ENCODE results near the gene SNRPD2.

Gene SNRPD2

DNA sequence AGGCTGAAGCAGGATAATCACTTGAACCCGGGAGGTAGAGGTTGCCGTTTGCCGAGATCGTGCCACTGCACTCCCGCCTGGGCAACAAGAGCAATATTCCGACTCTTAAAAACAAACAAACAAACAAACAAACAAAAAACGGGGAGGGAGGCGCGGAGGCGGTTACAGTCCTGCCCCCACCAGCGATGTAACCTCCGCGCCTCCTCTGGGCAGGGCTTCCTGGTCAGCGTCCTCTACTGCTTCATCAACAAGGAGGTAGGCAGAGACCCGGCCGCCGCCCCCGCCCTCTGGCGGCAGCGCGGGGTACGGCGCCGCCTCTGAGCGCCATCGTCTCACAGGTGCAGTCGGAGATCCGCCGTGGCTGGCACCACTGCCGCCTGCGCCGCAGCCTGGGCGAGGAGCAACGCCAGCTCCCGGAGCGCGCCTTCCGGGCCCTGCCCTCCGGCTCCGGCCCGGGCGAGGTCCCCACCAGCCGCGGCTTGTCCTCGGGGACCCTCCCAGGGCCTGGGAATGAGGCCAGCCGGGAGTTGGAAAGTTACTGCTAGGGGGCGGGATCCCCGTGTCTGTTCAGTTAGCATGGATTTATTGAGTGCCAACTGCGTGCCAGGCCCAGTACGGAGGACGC, 10.2 kb downstream of the SNRPD2 start:
- Mint-ChIP-seq H3K27me3 (peaks cover 53% of the 10 kb centered on the region), H3K4me1 (ENCODE audit: low read depth) (peaks cover 32% of the 10 kb centered on the region), H3K36me3 (ENCODE audit: low read depth) (peaks cover 37% of the 10 kb centered on the region), H3K4me3 (peak overlapping the region; percentile 72), H3K9me3 (no peaks in the 10 kb centered on the region), H3K27ac (peak overlapping the region; percentile 35)
- intact Hi-C loops (cut with micrococcal nuclease), result no loop called here

DNA sequence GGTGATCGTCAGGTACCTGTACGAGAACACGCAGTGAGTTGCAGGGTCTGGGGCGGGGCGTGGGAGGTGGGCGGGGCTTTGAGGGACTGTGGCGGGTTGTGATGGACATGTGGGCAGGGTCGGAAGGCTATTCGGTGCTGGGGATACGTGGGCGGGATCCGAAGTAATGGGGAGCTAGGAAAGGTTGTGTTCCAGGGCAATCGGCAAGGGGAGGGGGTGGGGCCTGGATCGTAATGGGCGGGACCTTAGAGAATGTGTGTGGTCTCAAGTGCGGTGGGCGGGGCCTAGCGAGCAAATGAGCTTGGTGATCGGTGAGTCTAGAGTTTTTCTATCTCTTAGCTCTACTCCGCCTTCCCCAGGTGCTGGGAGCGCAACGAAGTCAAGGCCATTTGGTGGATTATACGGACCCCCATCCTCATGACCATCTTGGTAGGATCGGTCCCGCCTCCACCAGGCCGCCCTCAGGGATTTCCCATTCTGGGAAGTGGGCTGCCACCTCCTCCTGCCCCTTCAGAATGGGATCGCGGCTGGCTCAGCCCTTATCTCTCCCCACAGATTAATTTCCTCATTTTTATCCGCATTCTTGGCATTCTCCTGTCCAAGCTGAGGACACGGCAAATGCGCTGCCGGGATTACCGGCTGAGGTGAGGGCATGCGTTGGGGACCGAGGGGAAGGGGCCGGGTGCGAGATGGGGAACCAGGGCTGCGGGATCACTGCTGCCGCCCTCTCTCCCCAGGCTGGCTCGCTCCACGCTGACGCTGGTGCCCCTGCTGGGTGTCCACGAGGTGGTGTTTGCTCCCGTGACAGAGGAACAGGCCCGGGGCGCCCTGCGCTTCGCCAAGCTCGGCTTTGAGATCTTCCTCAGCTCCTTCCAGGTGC, 14.2 kb downstream of the SNRPD2 start:
- Mint-ChIP-seq H3K4me1 (ENCODE audit: low read depth) (peaks cover 46% of the 10 kb centered on the region), H3K4me3 (peak overlapping the region; percentile 55), H3K27ac (no peak overlapping the region), H3K36me3 (ENCODE audit: low read depth) (no peaks in the 10 kb centered on the region), H3K9me3 (no peaks in the 10 kb centered on the region), H3K27me3 (peaks cover 82% of the 10 kb centered on the region)
- intact Hi-C loops (cut with micrococcal nuclease), result no loop called here

DNA sequence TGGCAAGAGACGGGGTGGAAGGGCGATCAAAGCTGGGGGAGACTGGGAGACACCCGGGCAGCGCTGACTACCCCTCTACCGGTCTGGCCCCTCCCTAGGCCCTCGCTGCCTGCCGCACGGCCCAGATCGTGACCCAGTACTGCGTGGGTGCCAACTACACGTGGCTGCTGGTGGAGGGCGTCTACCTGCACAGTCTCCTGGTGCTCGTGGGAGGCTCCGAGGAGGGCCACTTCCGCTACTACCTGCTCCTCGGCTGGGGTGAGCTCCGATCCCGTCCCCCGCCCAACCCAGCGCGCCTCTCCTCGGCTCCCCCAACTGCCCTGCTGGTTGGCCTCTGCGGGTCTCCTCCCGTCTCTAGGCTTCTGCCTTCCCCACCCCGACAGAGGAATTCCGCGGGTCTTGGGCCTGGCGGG, 14.9 kb downstream of the SNRPD2 start:
- Mint-ChIP-seq H3K27me3 (peaks cover 84% of the 10 kb centered on the region), H3K9me3 (no peaks in the 10 kb centered on the region), H3K4me3 (peak overlapping the region; percentile 58), H3K36me3 (ENCODE audit: low read depth) (no peaks in the 10 kb centered on the region), H3K27ac (peak overlapping the region; percentile 61), H3K4me1 (ENCODE audit: low read depth) (peaks cover 42% of the 10 kb centered on the region)
- intact Hi-C loops (cut with micrococcal nuclease), result no loop called here

DNA sequence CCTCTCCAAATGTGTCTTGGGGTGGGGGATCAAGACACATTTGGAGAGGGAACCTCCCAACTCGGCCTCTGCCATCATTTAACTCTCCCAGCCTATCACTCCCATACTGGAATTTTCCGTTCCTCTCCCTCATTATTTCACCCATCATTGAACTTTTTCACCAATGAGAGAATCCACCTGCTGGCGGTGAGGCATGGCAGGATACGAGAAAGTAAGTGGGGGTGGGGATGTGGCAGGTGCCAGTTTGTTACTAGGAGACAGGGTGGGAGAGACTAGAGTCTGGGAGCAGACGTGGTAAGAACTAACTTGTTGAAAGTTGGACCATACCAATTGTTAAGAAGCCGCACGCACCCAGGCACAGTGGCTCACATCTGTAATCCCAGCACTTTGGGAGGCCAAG, 16.8 kb downstream of the SNRPD2 start:
- Mint-ChIP-seq H3K36me3 (ENCODE audit: low read depth) (no peaks in the 10 kb centered on the region), H3K4me1 (ENCODE audit: low read depth) (peaks cover 48% of the 10 kb centered on the region), H3K27ac (no peak overlapping the region), H3K4me3 (no peak overlapping the region), H3K9me3 (no peaks in the 10 kb centered on the region), H3K27me3 (peaks cover 83% of the 10 kb centered on the region)
- intact Hi-C loops (cut with micrococcal nuclease), result no loop called here

DNA sequence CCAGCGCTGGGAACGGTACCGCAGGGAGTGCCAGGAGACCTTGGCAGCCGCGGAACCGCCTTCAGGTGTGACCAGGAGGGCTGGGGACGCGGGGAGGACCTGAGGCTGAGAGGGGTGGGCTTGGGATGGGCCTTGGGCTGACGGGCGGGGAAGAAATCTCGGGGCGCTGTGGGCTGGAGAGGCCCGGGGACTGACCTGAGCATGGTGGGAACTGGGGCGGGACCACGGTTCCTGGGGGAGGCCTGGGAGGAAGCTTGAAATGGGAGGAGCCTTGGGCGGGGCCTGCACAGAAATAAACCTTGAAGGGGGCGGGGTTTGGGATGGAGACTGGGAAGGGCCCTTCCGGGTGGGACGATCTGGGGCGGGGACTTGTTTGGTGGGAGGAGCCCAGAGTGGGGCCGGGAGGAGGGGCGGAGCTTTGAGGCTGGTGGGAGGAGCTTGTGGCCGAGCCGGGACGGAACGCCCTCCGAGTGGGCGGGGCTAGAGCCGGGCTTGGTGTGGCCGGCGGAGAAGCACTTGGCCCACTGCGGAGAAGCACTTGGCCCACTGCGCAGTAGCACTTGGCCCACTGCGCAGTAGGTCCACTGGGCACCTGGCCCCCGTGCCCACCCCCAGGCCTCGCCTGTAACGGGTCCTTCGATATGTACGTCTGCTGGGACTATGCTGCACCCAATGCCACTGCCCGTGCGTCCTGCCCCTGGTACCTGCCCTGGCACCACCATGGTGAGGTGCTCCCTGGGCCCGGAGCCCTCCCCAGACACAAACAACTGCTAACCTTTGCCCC, 20.9 kb downstream of the SNRPD2 start:
- no peaks in the 10 kb centered on the region for H3K9me3 Mint-ChIP-seq
- intact Hi-C loops (cut with micrococcal nuclease), result no loop called here
- H3K4me3 Mint-ChIP-seq, result peak overlapping the region; percentile 49
- H3K4me1 Mint-ChIP-seq (ENCODE audit: low read depth), result peaks cover 48% of the 10 kb centered on the region
- no peak overlapping the region for H3K27ac Mint-ChIP-seq
- H3K27me3 Mint-ChIP-seq, result peaks cover 80% of the 10 kb centered on the region
- H3K36me3 Mint-ChIP-seq (ENCODE audit: low read depth), result no peaks in the 10 kb centered on the region

DNA sequence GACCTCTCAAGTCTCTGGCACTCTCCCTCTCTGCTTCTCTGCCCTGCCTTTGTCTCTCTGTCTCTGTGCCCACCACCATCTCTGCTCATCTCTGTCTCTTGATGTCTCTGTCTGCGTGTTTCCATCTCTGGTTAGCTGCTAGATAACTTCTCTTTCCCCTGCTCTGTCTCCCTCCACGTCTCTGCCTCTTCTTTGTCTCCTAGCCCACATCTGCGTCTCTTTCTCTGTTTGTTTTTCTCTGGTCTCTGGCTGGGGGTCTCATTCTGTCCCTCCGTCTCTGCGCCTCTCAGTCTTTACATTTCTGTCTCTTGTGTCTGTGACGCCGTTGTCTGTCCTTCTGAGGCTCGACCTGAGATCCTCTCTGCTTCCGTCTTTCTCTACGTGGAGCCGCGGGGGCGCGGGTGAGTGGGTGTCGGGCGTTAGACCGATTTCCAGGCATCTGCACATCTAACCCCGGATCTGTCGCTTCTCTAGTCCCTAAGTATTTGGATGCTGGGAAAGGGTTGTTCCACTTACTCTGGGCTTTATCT, 23.3 kb downstream of the SNRPD2 start:
- intact Hi-C loops (cut with micrococcal nuclease), result no loop called here
- Mint-ChIP-seq H3K27me3 (peaks cover 70% of the 10 kb centered on the region), H3K4me3 (peak overlapping the region; percentile 73), H3K27ac (peak overlapping the region; percentile 66), H3K36me3 (ENCODE audit: low read depth) (no peaks in the 10 kb centered on the region), H3K4me1 (ENCODE audit: low read depth) (peaks cover 53% of the 10 kb centered on the region), H3K9me3 (no peaks in the 10 kb centered on the region)

DNA sequence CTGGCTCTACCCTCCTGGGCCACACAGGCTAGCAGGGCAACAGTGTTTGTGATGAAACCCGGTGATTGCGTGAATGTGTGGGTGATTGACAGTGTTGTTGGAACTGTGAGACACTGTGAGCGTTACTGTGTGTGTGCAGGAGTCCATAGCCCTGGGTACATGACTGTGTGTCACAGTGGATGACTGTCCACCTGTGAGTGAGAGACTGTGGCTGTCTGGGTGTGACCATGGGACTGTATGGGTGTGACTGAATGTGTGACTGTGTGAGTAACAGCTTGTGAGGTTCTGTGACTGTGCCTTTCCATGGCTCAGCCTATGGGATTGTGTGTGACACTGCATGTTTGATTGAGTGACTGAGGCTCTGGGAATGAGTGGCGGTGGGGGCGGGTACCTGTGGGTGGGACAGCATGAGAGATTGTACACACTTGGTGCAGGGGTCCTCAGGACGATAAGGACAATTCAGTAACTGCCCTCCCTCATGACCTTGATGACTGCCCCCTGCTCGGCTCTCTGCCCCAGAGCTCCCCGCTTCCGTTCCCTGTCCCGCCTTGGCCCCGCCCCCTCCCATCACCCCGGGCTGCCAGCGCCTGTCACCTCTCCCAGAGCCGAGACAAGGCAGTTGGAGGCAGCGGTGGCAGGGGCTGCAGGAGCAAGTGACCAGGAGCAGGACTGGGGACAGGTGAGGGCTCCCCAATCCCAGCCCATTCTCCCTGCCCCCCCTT, 24.0 kb downstream of the SNRPD2 start, which contains the start of gene GIPR:
Gene GIPR (plus strand): TSS at position 602 of the 722 bp plus-strand sequence. CDS start 1,300 bp downstream, outside the sequence.
- Mint-ChIP-seq H3K27ac (peak within 1 kb of the TSS; percentile 66), H3K36me3 (ENCODE audit: low read depth) (no peaks in the 10 kb centered on the region), H3K4me1 (ENCODE audit: low read depth) (peaks cover 53% of the 10 kb centered on the region), H3K27me3 (peaks cover 66% of the 10 kb centered on the region), H3K9me3 (no peaks in the 10 kb centered on the region), H3K4me3 (peak within 1 kb of the TSS; percentile 73)
- intact Hi-C loops (cut with micrococcal nuclease), result no loop called here

DNA sequence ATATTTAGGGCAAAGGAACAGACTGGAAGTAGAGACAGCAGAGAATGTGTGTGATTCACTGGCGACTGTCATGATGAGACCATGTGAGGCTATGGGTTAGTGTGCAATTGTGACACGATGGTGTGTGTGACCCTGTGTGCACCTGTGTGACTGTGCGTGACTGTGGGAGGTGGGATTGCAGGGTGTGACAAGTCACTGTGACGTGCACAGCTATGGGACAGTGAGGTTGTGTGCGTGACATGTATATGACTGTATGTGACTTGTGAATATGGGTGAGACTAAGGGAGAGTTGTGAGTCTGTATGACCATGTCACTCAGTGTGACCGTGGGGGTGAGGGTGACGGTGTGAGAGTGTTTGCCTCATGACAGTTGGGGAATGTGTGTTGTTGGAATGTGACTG, 27.2 kb downstream of the SNRPD2 start:
- no peaks in the 10 kb centered on the region for H3K36me3 Mint-ChIP-seq (ENCODE audit: low read depth)
- peaks cover 62% of the 10 kb centered on the region for H3K27me3 Mint-ChIP-seq
- H3K27ac Mint-ChIP-seq, result no peak overlapping the region
- no peak overlapping the region for H3K4me3 Mint-ChIP-seq
- intact Hi-C loops (cut with micrococcal nuclease), result no loop called here
- no peaks in the 10 kb centered on the region for H3K9me3 Mint-ChIP-seq
- peaks cover 35% of the 10 kb centered on the region for H3K4me1 Mint-ChIP-seq (ENCODE audit: low read depth)

DNA sequence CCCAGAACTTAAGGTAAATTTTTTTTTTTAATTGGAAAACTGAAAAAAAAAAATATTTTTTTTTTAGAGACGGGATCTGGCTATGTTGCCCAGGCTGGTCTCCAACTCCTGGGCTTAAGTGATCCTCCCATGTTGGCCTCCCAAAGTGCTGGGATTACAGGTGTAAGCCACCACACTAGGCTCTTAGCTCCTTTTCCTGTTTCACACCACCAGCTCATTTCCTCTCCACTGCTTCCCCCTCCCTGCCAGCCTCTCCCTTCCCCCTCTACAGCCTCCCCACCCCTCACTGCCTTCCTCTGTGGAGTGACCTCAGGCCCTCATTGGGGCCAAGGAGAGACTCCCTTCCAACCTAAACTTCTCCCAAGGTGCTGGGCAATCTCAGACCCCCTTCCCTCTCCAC, 28.0 kb downstream of the SNRPD2 start:
- Mint-ChIP-seq H3K27me3 (peaks cover 61% of the 10 kb centered on the region), H3K4me3 (no peak overlapping the region), H3K4me1 (ENCODE audit: low read depth) (peaks cover 28% of the 10 kb centered on the region)

DNA sequence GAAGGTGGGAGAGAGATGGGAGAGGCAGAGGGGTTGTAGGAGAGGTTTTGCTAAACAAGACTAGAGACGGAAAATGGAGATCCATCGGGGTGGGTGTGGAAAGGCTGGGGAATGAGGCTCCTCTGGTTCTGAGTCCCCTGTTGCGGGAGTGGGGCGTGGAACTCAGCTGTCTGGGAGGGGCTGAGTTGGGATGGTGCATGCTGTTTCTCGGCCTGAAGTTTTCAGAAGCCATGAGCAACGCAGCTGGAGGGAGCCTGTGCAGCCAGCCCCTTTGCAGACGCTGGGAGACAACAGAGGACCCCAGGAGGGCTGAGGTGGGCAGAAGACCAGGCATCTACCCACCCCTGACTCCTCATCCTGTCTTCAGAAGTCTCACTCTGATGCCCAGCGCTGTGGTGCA, 31.1 kb downstream of the SNRPD2 start:
- Mint-ChIP-seq H3K4me1 (ENCODE audit: low read depth) (peaks cover 13% of the 10 kb centered on the region), H3K36me3 (ENCODE audit: low read depth) (no peaks in the 10 kb centered on the region), H3K27ac (no peak overlapping the region), H3K4me3 (no peak overlapping the region), H3K9me3 (no peaks in the 10 kb centered on the region), H3K27me3 (peaks cover 45% of the 10 kb centered on the region)
- intact Hi-C loops (cut with micrococcal nuclease), result no loop called here

More for the DNA sequence above, 28.0 kb downstream of the SNRPD2 start:
- intact Hi-C loops (cut with micrococcal nuclease), result no loop called here
- H3K9me3 Mint-ChIP-seq, result no peaks in the 10 kb centered on the region
- H3K27ac Mint-ChIP-seq, result no peak overlapping the region
- H3K36me3 Mint-ChIP-seq (ENCODE audit: low read depth), result no peaks in the 10 kb centered on the region

DNA sequence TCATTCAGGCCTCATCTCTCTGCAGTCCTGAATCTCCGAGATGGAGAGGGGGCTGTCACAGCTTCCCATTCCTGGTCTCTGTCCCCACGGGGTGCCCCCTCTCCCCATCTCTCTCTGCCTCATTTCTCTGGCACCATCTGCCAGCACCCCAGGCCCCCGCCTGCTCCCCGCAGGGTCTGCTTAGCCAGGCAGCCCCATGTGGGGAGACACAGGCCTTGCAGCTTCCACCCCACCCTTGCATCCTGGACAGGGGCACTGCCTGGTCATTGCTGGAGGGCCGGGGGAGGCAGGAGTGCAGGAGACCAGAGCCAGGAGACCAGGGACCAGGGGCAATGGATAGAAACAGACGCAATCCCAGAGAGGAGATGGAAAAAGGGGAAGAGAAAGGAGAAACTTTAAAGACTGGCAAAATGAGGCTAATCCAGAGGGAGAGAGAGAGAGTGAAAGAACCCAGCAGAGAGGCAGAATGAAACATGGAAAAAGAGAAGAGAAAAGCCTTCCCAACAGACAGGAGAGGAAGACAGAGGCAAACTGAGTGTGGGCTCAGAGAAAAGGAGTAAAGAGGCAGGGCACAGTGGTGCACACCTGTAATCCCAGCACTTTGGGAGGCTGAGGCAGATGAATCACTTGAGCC, 32.5 kb downstream of the SNRPD2 start:
- Mint-ChIP-seq H3K9me3 (no peaks in the 10 kb centered on the region), H3K4me3 (no peak overlapping the region), H3K27ac (no peak overlapping the region), H3K36me3 (ENCODE audit: low read depth) (no peaks in the 10 kb centered on the region), H3K27me3 (peaks cover 37% of the 10 kb centered on the region), H3K4me1 (ENCODE audit: low read depth) (peaks cover 5% of the 10 kb centered on the region)
- intact Hi-C loops (cut with micrococcal nuclease), result no loop called here

DNA sequence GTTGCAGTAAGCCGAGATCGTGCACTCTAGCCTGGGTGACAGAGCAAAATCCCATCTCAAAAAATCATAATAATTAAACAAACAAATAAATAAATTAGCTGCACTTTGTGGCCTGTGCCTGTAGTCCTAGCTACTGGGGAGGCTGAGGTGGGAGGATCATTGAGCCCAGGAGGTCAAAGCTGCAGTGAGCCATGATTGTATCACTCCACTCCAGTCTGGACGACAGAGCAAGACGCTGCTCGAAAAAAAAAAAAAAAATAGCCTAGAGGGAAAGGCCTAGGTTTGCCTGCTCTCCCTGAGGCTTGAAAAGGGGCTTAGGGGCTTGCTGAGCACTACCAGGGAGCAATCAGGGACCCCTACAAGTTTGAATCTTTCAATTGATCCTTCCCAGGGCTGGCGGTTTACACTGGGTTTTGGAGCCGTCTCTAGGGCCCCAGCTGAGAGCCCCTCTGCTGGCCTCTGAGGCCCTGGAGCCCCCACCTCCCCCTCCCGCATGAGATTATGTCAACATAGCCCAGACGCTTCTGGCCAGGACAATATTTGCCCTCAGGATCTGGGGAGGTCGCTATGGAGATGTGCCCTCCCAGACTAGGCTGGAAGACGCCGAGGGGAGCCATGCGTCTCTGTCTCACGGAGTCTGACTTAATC, 34.1 kb downstream of the SNRPD2 start:
- Mint-ChIP-seq H3K9me3 (no peaks in the 10 kb centered on the region), H3K36me3 (ENCODE audit: low read depth) (no peaks in the 10 kb centered on the region), H3K27me3 (peaks cover 40% of the 10 kb centered on the region), H3K4me3 (no peak overlapping the region), H3K4me1 (ENCODE audit: low read depth) (no peaks in the 10 kb centered on the region), H3K27ac (no peak overlapping the region)
- intact Hi-C loops (cut with micrococcal nuclease), result no loop called here
